ENCODE results near the gene GALNT9.

GALNT9 gene

GRCh38 chr12:132344181-132344580 lies 14.8 kb upstream of the GALNT9 start:
- no peak for DNase-seq (ENCODE audit: low read depth)

GRCh38 chr12:132343294-132344004 lies 14.1 kb upstream of the GALNT9 start:
- DNase-seq (ENCODE audit: low read depth), result no peak

- no peak for DNase-seq (ENCODE audit: low read depth)
Observed at GRCh38 chr12:132342251-132343227, 13.2 kb upstream of the GALNT9 start.

- no peak for DNase-seq (ENCODE audit: low read depth)
Observed at GRCh38 chr12:132341318-132342050, 12.1 kb upstream of the GALNT9 start.

GRCh38 chr12:132340266-132341035 lies 11.1 kb upstream of the GALNT9 start:
- no peak for DNase-seq (ENCODE audit: low read depth)

- DNase-seq (ENCODE audit: low read depth), result no peak
Observed at GRCh38 chr12:132339856-132340255, 10.5 kb upstream of the GALNT9 start.

- DNase-seq (ENCODE audit: low read depth), result no peak
Observed at GRCh38 chr12:132338781-132339180, 9.4 kb upstream of the GALNT9 start.

GRCh38 chr12:132338311-132338710 lies 8.9 kb upstream of the GALNT9 start:
- DNase-seq (ENCODE audit: low read depth), result no peak

- DNase-seq (ENCODE audit: low read depth), result no peak
Observed at GRCh38 chr12:132337557-132337956, 8.2 kb upstream of the GALNT9 start.

GRCh38 chr12:132336451-132337413 lies 7.3 kb upstream of the GALNT9 start:
- no peak for DNase-seq (ENCODE audit: low read depth)

GRCh38 chr12:132335179-132335756 lies 5.9 kb upstream of the GALNT9 start:
- no peak for DNase-seq (ENCODE audit: low read depth)

- no peak for DNase-seq (ENCODE audit: low read depth)
Observed at GRCh38 chr12:132333766-132334165, 4.4 kb upstream of the GALNT9 start.

GRCh38 chr12:132333273-132333672 lies 3.9 kb upstream of the GALNT9 start:
- DNase-seq (ENCODE audit: low read depth), result no peak

GRCh38 chr12:132330549-132330881 lies 1.1 kb upstream of the GALNT9 start:
- no peak for DNase-seq (ENCODE audit: low read depth)

- no peak for DNase-seq (ENCODE audit: low read depth)
Observed at GRCh38 chr12:132329720-132330548, 545 bp upstream of the GALNT9 start.

GRCh38 chr12:132328282-132329029 lies 933 bp downstream of the GALNT9 start:
- DNase-seq (ENCODE audit: low read depth), result no peak

- no peak for DNase-seq (ENCODE audit: low read depth)
Observed at GRCh38 chr12:132327336-132328171, 1.8 kb downstream of the GALNT9 start.

- no peak for DNase-seq (ENCODE audit: low read depth)
Observed at GRCh38 chr12:132326646-132327045, 2.7 kb downstream of the GALNT9 start.

Measured in T-helper 22 cell (primary cell).